ENCODE measurements around the gene RIPOR3.
A peak's percentile ranks its signal among the peaks of the same experiment; 100 is the strongest.

The RIPOR3 gene

GRCh38 chr20:50636601-50637540, 54.5 kb downstream of the RIPOR3 start:
- Histone ChIP-seq H3K4me2 (ENCODE audit: low read length) (no peak overlapping the region), H3K4me1 (ENCODE audit: insufficient read depth, low read length, severe bottlenecking) (no peaks in the 10 kb centered on the region)

GRCh38 chr20:50635676-50636600, 55.4 kb downstream of the RIPOR3 start:
- no peaks in the 10 kb centered on the region for H3K36me3 ChIP-seq (ENCODE audit: insufficient read depth, low read length)
- no peak overlapping the region for H2AFZ ChIP-seq (ENCODE audit: low read length)
- H3K9me3 ChIP-seq (ENCODE audit: low read length) = no peaks in the 10 kb centered on the region
- no peaks in the 10 kb centered on the region for H3K9me2 ChIP-seq (ENCODE audit: low read depth, low read length)
- no peaks in the 10 kb centered on the region for H3K79me2 ChIP-seq (ENCODE audit: insufficient read depth, low read length)
- no peak overlapping the region for H3K27ac ChIP-seq (ENCODE audit: low read depth, low read length, poor library complexity, severe bottlenecking)
- H3K4me3 ChIP-seq (ENCODE audit: low read depth, low read length, poor library complexity, severe bottlenecking) = no peak overlapping the region
- H3K4me1 ChIP-seq (ENCODE audit: insufficient read depth, low read length, severe bottlenecking) = no peaks in the 10 kb centered on the region
- H3K9ac ChIP-seq (ENCODE audit: low read length) = no peak overlapping the region
- peaks cover 6% of the 10 kb centered on the region; the same call in 1 of the 2 replicates for H3K27me3 ChIP-seq (ENCODE audit: insufficient read depth, low read length)
- TF ChIP-seq EZH2 (IDR thresholded peaks at IDR 0.05; ENCODE audit: borderline replicate concordance, low read length) = no peak
- peak; percentile 95 for TF ChIP-seq CTCF (IDR thresholded peaks at IDR 0.05; ENCODE audit: low read length)
- no peak overlapping the region for H3K4me2 ChIP-seq (ENCODE audit: low read length)
- no peaks in the 10 kb centered on the region for H3F3A ChIP-seq (ENCODE audit: insufficient read depth, low read length)
- no peaks in the 10 kb centered on the region for H4K20me1 ChIP-seq (ENCODE audit: insufficient read depth, low read length)

More at GRCh38 chr20:50636601-50637540, 54.5 kb downstream of the RIPOR3 start:
- H3K9ac ChIP-seq (ENCODE audit: low read length) = no peak overlapping the region
- H2AFZ ChIP-seq (ENCODE audit: low read length) = no peak overlapping the region
- no peak overlapping the region for H3K4me3 ChIP-seq (ENCODE audit: low read depth, low read length, poor library complexity, severe bottlenecking)
- H3K36me3 ChIP-seq (ENCODE audit: insufficient read depth, low read length) = no peaks in the 10 kb centered on the region
- no peak overlapping the region for H3K27ac ChIP-seq (ENCODE audit: low read depth, low read length, poor library complexity, severe bottlenecking)
- H3F3A ChIP-seq (ENCODE audit: insufficient read depth, low read length) = no peaks in the 10 kb centered on the region
- no peaks in the 10 kb centered on the region for H4K20me1 ChIP-seq (ENCODE audit: insufficient read depth, low read length)
- no peaks in the 10 kb centered on the region for H3K27me3 ChIP-seq (ENCODE audit: insufficient read depth, low read length)
- no peaks in the 10 kb centered on the region for H3K79me2 ChIP-seq (ENCODE audit: insufficient read depth, low read length)
- H3K9me2 ChIP-seq (ENCODE audit: low read depth, low read length) = no peaks in the 10 kb centered on the region
- H3K9me3 ChIP-seq (ENCODE audit: low read length) = no peaks in the 10 kb centered on the region
- TF ChIP-seq EZH2 (IDR thresholded peaks at IDR 0.05; ENCODE audit: borderline replicate concordance, low read length) (no peak), CTCF (IDR thresholded peaks at IDR 0.05; ENCODE audit: low read length) (no peak)

- H3K27me3 ChIP-seq (ENCODE audit: insufficient read depth, low read length) = peaks cover 6% of the 10 kb centered on the region; the same call in 1 of the 2 replicates
- no peaks in the 10 kb centered on the region for H3K4me1 ChIP-seq (ENCODE audit: insufficient read depth, low read length, severe bottlenecking)
- H3K9ac ChIP-seq (ENCODE audit: low read length) = no peak overlapping the region
- H2AFZ ChIP-seq (ENCODE audit: low read length) = no peak overlapping the region
- no peak overlapping the region for H3K4me3 ChIP-seq (ENCODE audit: low read depth, low read length, poor library complexity, severe bottlenecking)
- no peak for TF ChIP-seq CTCF (IDR thresholded peaks at IDR 0.05; ENCODE audit: low read length)
- no peak for TF ChIP-seq EZH2 (IDR thresholded peaks at IDR 0.05; ENCODE audit: borderline replicate concordance, low read length)
- no peaks in the 10 kb centered on the region for H3K79me2 ChIP-seq (ENCODE audit: insufficient read depth, low read length)
- H3F3A ChIP-seq (ENCODE audit: insufficient read depth, low read length) = no peaks in the 10 kb centered on the region
- no peaks in the 10 kb centered on the region for H3K9me2 ChIP-seq (ENCODE audit: low read depth, low read length)
- no peak overlapping the region for H3K4me2 ChIP-seq (ENCODE audit: low read length)
- H3K9me3 ChIP-seq (ENCODE audit: low read length) = no peaks in the 10 kb centered on the region
- no peaks in the 10 kb centered on the region for H3K36me3 ChIP-seq (ENCODE audit: insufficient read depth, low read length)
- no peaks in the 10 kb centered on the region for H4K20me1 ChIP-seq (ENCODE audit: insufficient read depth, low read length)
- no peak overlapping the region for H3K27ac ChIP-seq (ENCODE audit: low read depth, low read length, poor library complexity, severe bottlenecking)
These were observed 56.3 kb downstream of the RIPOR3 start for GRCh38 chr20:50635014-50635557.
